NCI-H226 (cell line): Measurements from ENCODE around the gene AMOT.

Source experiments
- DNase-seq: peaks from one replicate; pipeline ENCODE4 v3.0.0-alpha.2; 2015

AMOT gene

DNA sequence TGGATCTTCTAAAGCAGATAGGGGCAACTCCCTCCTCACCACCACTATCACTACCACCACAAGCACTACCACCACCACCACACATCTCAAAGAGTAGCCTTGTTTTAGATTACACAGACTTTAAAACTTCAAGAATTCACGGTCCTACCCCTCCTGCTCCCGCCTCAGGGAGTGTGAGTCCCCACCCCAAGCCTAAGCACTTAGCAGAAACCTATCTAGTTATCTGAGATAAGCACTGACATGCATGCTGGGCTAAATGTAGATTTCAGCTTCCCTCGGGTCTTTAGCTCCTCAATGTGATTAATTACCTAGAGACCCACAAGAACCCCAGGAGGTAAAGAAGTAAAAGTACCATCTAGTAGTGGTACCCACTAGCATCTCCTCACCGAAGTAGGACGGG, 775 bp downstream of the AMOT start:
- DNase-seq, result no peak

DNA sequence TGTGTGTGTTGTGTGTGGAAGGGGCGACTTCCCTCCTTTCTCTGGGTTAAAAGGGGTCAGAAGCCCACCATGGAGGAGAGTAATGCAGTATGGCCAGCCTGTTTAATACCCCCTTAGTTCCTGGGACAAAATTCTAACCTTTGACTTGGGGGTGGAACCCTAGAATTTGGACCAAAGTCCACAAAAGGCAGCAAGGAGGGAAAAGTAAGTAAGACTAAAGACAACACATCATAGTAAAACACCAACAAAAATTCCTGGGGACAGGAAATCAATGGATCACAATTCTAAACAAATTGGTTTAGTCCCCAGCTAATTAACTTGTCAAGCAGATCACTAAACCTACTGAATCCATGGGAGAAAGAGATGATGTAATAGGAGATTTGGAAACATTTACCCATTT, 3.1 kb downstream of the AMOT start:
- no peak for DNase-seq

DNA sequence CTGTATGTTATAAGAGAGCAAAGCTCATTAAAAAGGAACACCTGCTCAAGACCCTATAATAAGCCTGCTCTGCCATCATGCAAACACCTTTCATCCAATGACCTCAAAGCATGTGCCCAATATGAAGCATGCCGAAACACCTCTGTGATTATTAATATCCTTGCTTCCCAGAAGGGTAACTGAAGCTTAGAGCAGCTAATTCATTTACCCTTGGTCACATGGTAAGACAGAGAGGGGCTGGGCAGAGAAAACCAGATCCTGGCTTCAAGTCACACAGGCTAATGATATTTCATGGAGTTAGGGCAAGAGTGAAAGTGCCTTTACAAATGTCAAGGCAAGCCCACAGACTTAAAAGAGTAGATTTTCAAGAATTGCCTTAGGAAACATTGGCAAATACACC, 5.6 kb downstream of the AMOT start:
- no peak for DNase-seq

DNA sequence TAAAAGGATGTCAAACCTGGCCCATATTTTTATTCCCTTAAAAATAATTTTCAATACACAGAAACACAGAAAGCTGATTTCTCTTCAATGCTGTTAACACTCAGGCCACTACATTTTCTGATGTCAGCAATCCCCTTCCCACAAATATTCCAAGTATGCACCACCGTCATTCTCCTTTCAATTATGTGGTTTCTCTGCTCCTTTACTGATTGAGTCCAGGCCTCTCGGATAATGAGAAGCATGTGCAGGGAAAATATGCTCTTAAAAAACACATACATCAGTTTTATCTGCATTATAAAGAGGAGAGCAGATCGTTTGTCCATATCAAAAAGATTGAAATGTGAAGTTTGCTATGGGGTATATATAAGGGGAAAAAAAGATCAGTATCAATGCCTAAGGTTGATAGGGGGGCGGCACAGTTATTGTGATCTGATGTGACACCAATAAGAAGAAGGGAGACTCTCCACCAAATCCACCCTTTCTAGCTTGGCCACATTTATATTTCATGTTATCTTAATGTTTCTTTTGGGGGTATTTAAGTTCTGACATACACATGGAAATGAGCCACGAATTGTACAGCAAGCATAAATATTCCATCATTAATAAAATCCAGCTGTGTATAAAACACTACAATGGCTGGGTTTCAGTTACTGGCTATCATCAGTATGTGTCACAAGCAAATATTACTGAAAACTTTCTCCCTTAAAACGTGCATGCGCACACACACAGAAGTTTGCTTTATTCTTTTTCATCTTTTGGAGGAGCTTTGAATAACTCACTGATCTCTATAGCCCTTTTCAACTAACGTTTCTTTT, 6.4 kb downstream of the AMOT start:
- DNase-seq, result no peak

DNA sequence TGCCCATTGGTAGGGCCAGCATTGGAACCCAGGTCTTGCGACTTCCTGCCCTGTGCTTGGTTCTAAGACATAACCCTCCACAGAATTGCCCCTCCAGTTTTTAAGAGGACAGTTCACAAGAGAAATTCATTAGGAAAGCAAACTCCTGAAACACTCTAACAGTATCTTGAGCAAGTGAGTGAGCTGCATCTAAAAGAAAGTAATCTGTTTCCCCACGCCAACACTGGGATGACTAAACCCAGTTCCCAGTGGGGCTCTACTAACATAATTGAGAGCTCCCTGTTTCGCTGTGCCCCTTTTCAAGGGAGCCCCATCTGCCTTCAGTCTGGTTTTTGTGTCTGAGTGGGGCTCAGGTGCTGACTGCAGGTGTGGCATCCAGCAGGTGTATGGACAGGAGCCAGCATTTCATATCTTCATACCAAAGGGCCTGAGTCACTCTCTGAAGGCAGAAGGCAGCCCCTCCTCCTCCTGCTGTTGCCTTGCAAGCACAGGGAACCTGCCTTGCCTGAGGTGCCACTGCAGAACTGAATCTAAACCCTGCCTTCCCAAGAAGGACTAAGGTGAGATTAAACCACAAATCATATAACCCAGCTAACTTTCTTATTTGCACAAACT, 8.0 kb downstream of the AMOT start:
- DNase-seq, result no peak

DNA sequence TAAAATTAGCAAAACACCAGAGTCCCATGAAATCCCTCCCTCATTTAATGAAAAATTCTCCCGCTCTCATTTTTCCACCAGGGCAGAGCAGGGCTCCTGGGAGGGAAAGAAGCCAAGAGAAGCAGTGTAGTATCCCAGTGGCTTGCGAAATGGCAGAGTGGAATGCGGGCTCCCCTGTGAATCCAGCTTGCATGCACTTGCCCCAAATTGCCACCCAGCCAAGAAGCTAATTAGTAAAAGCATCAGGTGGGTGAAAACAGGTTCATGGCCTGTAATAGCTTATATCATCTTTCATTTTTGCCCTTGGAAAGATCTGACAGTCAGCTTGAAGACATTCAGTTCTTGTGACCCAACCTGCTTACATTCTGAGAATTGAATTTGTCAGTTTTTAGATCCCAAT, 10.1 kb downstream of the AMOT start:
- no peak for DNase-seq

DNA sequence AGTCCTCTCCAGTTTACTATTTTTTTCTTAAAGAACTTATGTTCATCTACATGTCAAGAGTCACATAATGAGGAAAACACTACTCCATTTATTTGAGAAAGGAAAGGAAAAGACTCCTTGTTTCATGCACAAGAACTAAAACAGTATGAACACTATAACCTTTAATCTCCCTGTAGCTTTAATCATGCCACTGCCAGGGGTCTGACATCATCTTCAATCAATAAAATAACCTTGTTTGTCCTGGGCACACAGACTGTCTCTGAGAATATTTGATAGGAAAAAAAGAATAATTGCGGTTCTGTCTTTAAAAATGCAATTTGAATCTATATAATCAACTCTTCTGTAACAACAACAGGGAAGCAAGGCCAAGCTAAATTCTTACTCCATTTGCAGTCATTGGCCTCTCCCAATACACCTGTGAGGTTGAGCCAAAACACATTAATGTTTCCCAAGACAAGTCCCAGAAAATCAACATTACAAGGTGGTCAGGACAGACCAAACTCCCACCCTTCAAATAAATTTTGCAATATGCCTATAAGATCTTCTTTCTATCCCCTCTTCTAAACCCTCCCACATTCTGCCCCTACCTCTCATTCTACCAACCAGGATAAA, 13.2 kb downstream of the AMOT start:
- DNase-seq, result no peak

DNA sequence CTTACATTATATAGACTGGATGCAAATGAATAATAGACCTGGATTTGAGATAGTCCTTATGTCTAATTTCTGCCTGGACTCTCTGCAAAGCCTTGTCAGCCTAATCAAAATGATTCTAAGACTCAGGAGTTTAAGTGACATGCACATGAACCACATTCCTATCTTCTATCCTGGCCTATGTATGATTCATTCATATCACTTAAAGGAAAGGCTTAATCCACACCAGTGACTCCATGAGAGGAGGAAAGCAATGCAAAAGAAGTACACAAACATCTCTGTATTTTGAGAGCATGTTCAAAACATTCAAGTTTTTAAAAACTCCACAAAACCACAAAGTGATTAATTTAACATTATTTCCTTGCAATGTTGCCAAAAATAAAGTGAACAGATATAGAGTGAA, 14.6 kb downstream of the AMOT start:
- DNase-seq, result no peak

DNA sequence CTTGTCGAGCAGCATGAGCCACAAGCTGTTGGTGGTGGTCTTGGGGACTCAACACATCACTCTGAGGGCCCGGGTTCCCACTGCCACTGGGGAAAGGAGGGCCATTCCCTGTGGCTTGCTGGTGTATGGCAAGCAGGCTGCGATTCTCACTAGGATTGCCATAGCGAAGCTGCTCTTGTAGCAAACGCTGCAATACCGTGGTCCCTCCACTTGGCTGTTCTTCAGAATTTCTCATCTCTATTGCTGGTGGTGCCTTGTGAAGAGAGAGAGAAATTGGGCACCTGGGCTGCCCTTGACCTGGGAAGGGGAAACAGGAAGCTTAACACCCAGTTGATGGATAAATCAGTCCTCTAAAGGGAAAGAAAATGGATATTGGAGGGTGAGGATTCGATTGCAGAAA, 17.7 kb downstream of the AMOT start:
- no peak for DNase-seq

DNA sequence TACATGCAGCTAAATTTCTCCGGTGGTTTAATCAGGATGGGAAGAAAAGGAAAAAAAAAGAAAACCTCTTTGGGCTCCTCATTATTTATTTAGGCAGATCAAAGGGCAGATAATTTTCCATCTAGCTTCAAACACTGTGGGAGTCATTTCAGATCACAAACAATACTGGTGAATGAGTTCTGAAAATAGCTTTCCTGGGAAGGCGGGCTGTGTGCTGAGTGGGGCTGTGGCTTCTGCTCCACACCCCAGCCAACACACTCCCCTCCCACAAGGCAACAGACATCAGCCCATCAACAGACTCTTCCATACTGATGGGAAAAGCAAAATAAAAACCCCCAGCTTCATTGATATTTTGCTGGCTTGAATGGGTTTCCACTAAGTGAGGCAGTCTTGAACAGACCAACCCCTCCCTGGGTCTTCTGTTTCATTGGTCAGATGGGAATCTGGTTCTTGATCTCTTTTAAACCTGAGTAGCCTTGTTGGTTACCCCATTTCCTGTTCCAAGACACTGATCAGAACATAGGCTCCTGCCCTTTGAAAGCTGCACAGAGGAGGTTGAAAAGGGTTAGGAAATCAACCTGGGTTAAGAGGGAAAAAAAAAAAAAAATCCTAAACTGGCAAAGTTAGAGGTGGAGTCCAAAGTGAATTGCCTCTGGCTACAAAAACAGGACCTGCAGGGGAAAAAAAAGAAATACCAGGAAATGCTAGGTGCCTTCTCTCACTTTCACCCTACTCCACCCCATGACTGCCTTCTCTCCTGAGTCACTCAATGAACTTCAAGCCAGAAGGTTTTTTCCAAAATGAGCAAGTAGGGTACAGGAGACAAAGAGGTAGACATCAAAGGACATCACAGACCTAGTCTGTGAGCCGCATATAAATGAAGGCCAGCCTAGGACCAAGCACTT, 20.0 kb downstream of the AMOT start:
- no peak for DNase-seq

DNA sequence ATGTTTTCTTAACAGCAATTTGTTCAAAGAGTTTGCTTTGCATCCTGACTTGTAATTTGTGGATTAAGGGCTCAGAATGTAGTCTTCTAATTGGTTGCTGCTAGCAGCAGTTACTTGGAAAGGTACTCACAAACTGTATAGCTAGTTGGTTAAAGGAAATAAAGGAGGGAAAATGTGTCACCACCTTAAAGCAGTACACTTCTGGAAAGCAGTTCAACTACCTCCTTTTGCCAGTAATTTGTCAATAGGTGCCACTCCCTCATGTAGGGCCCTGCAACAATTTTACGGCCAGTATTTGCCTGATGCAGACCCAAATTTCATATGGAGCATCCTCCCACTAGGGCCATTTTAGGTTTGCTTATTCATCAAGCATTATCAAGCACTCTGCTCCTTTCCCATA, 20.8 kb downstream of the AMOT start:
- DNase-seq, result no peak

DNA sequence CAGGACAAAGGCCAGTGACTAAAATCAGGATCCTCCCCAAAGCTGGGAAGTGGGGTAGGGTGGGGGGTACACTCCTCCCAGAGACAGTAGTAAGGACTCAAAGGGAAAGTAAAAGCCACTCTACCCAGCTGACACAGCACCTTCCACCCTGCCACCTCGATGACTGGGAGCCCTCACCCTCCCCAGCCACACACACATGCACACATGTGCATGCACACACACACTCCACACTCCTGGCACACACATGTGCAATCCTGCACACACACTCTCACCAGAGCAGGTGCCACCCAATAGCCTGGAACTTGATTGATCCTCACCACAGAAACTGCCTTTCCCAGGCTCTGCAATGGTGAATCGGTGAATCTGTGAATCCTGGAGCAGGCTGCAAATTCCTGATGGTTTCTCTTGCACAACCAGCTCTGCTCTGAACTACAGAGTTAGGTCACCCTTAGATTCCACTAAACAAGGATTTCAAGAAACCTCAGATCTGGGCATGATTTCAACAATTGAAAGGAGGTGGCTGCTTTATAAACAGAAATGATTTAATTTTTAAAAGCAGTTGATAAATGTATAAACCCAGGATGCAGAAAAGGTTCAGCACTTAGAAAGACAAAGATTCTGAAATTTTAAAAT, 21.5 kb downstream of the AMOT start:
- no peak for DNase-seq

DNA sequence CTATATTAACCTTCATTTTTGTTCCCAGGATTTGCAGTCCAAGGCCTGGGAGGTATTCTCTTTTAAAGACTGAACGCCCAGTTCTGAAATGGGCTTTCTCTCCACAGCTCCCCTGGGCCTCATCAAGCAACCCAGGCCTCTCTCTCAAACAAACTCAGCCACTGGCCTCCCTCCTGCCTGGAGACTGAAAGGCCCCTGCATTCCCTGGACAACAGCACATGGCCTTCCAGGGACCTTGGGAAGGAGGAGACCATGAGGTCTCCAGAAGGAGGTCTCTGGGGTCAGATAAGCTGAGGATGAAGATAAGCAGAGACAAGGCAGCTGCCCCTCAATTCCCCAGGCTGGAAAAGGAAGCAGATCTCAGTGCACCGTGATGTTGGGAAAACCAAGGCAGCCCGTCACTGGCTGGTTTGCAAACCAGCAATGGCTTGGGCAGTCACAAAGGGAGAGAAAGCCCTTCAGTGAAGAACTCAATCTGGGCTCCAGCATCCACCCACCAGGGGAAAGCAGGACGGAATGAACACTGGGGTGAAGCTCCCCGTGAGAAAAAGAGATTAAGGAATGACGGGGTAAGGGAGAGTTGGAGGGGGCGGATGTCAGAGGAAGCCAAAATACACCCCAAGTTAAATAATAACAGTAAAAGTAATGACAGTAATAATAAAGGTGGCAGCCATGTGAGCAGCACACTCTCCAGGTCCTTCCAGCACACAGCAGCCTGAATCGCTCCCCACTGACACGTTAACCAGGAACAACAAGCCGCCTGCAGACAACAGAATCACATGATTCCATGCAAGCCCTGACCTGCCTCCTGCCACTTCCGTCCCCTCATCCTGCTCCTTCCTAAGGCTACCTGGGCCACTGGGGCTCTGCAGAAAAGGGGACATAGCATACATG, 22.3 kb downstream of the AMOT start:
- no peak for DNase-seq

DNA sequence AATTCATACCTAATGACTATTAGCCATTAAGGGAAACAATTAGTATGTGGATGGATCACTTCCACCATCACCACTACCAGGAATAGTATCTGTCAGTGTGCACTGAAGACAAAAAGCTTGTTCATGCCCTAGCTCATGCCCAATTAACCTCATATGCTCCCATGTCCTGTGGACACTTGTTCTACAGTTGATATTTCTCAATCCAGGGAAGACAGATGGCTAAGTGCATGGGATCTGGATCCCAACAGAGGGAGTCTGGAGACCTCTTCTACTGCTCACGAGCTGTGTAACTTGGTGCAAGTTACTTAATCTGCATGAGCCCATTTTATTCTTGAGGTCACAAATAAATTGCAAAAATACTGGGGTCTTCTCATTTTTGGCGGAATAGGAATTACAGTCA, 23.7 kb downstream of the AMOT start:
- DNase-seq, result no peak

DNA sequence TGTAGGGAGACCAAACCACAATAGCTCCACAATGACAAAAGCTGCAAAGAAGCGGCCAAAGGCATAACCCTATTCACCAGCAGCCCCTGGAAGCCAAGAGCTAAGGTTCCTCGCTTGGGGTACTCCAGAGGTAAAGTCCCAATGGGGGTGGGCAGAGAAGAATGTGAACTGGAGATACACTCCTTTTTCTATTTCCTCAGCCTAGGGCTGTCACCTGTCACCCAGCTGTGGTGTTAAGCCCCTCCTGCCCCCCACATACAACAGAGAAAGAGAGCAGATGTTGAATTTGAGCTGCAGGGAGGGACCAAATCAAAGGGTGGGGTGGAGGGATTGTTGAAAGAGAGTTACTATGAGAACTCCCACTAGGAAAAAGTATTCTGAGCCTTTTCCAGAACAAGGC, 26.1 kb downstream of the AMOT start:
- DNase-seq, result no peak

DNA sequence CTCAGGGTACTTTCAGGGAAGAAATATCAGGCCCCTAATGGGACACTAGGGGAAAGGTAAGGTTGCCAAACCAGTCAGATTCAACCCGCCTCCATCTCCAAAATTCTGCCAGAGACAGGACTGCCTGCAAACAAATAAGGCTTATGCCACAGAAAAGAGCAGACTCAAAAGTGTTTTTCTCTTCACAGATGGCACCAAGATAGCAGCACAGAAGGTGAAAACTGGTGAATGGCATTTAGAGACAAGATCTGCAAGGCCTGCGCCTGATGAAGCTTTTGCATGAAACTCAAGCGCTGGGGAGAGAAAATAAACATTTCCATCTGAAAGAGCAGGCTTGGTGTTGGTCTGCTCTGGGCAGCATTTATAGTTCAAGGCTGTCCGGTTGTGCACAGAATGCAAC, 27.9 kb downstream of the AMOT start:
- DNase-seq, result no peak

DNA sequence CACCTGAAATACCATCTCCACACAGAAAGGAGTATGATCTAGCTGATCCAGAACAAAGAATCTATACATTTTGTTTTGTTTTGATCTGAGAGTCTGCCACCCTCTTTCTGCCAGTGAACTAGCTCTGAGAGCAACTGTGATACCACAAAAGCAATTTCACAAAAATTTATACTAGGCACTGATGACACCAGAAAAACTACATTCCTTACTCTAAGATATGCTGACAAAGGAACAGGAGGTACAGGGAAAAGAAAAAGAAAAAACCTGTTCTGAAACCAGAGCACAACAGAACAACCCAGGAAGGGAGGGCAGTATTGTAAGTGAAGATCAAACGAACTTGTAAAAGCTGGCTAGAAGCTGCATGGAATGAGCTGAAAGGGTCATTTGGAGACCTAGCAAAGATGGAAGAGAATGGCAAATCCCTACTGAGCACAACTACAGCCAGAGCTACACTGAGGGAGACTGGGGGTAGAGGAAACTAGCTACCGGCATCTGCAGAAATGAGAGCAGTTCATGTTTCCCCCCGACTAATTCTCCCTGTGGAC, 31.9 kb downstream of the AMOT start:
- DNase-seq, result no peak

DNA sequence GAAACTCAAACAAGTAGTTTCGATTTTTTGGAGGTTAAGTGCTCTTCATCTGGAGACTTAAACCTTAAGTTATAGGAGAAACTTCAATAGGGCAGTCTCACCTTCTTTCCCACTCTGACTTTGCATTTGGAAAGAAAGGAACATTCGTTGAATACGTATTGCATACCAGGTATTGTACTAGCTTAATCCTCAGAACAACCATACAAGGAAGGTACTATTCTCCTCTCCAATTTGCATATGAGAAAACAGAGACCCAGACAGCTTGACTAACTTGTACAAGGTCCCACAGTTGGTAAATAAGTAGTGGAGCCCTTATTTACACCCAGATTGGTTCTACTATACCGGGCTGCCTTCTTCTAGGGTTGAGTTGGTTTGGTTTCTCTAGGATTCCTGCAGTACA, 32.6 kb downstream of the AMOT start:
- DNase-seq, result no peak

DNA sequence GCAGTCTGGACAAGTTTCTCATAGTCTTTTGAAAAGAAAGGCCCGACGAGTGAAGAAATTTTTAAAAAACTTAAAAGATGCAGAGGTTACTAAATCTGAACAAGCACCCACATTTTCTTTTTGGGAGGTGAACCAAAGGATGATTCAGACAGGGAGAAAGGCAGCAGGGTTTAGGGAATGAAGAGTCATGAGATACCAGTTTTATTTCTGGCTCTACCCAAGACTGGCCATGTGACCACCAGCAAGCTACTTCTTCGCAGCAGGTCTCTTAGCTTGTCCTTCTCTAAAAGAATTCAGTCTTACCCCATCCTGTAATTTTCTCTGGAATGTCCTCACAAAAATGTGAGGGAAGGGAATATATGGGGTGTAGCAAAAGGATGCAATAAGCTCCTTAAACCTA, 37.6 kb downstream of the AMOT start:
- no peak for DNase-seq

DNA sequence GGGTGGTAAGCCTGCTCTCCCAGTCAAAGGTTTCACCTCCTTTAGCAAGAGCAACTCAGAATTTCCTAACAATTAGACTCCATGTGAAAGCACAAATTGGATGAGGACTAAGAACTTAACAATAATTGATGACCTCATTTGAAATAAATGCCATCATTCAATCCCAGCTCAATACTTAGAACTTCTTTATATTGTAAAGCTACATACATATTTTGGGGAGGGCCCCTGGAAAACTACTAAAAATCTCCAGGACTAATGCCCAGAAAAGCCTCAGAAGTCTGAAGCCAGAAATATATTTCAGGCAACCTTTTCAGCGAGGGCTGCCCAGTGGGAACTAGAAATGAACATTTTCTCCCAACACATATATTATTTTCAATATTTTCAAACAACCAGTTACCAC, 38.1 kb downstream of the AMOT start:
- no peak for DNase-seq

DNA sequence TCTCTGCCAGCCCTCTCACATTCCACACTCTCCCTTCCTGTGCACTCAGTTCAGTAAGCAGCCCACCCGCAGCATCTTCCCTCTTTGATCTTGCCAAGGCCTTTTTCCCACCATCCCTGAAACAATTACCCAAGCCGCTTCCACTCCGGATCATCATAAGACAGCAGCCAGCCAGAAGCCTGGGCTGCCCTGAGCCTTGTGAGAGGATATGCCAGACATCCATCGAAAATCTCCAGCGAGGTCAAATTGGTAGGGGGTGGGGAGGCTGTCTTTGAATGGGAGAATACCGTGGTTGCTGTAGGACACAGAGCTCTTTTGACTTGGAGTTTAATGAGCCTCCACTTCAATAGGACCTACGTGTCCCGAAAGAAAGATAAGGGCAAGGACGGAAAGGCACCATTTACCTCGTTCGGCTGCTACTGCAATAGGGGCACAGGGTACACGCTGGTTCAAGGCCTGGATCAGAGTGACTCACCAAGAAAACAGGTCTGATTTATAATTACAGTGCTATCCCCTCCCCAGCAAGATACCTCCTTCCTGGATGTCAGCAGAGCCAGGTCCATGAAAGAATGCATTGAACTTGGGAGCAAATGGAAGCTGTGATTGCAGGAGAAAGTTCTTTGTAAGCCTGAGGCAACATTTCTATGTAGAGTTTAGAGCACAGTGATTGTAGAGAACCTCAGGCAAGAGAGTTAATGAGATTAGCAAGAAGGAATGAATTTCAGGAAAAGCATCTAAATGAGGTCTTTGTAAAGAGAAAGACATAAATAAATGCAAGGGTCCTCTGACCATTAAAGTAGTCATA, 39.5 kb downstream of the AMOT start:
- no peak for DNase-seq
